ENCODE results near the gene CCDC187. TPM values are rescaled to one million over a fixed set of nuclear protein-coding genes. Genes with fewer than 3 reads are reported as not detected.

CCDC187 gene
- total RNA-seq, 2 experiments from 2014 or later: 0.05 TPM; not detected in 1

DNA sequence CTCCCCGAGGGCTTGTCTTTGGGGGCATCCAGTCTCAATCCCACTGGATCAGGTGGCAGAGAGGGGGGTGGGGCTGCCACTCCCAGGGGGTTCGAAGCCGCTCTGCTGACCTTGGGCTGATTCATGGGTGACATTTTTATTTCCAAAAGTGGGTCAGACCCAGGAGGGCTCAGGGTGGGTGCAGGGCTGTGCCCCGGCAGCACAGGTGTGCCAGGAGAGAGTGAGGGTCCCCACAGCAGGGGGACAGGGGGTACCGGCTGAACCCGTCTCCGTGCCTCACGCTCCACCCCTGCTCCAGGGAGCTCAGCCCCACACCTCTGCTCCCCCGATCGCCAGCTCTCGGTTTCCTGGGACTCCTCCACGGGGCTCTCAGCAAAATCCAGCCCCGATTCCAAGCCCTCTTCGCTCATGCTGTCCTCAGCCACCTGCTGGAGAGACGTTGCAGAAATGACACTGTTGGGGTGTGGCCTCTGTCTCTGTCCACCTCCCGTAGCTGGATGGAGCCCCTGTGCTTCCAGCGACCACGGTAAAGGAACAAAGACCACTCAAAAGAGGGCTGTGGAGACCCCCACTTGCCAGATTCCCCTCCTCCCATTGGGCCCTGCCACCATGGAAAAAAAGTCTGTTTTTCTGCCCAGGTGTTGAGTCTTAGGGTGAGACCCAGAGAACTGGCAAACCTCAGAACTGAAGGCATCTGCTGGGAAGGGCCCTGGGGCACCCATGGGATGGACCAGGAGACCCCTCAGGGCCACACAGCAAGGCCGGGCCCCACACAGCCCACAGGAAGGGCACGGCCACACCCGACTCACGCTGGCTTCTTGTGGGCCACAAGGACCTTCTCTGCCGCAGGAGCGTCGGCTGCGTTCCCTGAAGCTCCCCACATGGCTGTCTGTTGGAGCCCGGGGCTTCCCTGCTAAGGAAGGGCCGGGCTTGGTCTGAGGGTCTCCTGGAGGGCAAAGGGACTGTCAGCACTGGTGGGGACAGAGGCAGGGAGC is 47.7 kb downstream of the CCDC187 start:
- peak; percentile 53 for ATAC-seq
- ChIA-PET POLR2A (no interaction called here), CTCF (no interaction called here)
- no peaks in the 10 kb centered on the region for H3K27me3 Mint-ChIP-seq
- no peaks in the 10 kb centered on the region for H3K36me3 Mint-ChIP-seq (ENCODE audit: low read depth)
- no peak overlapping the region for H3K4me3 Mint-ChIP-seq
- DNase-seq: no peak
- intact Hi-C loops (cut with DNase I, micrococcal nuclease): no loop called here
- H3K27ac Mint-ChIP-seq: no peak overlapping the region
- no peaks in the 10 kb centered on the region for H3K9me3 Mint-ChIP-seq (ENCODE audit: low read depth)
- no peaks in the 10 kb centered on the region for H3K4me1 Mint-ChIP-seq

GRCh38 chr9:136255166-136255538 is 48.7 kb downstream of the CCDC187 start:
- no peak overlapping the region for H3K4me3 Mint-ChIP-seq
- H3K4me1 Mint-ChIP-seq: no peaks in the 10 kb centered on the region
- POLR2A ChIA-PET: no interaction called here
- no peak overlapping the region for H3K27ac Mint-ChIP-seq
- intact Hi-C loops (cut with DNase I, micrococcal nuclease): no loop called here
- CTCF ChIA-PET: interaction anchor here (0.6 kb wide), 1 partner anchor 397 kb away, joined by 6 read pairs; no protein-coding TSS in a partner anchor
- ATAC-seq (no peak), DNase-seq (peak; percentile 37)
- no peaks in the 10 kb centered on the region for H3K27me3 Mint-ChIP-seq
- H3K9me3 Mint-ChIP-seq (ENCODE audit: low read depth): no peaks in the 10 kb centered on the region
- no peaks in the 10 kb centered on the region for H3K36me3 Mint-ChIP-seq (ENCODE audit: low read depth)

DNA sequence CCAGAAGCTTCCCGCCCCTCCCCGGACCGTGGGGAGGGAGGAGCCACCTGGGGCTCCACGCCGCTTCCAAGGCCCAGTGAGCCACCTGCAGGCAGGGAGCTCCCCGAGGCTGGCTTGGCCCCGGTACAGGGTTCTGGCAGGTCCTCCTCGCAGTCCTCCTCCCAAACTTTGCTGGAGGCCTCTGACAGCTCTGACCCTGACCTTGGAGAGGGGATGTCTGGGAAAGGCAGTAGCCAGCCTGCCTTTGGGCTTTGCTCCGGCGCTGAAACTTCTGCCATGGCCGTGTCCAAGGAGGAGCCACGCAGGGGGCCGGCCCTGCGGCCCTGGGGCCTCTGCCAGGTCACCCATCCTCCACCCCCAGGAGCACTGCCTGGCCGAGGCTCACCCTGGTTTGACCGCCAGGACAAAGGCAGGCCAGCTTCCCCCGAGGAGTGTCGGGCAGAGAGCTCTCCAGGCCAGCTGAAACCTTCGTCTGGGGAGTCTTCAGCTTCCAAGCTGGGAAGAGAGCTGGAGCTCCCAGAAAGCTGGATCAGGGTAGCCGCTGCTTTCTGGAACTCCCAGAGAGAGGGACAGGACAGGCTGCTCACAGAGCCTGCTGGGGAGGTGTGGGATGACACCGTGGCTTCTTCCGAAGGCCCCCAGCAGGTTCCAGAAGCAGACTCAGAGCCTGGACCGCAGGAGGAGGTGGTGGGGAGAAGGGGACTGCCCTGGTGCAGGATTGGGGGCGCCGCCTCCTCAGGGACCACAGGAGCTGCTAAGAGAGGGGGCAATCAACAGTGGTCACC is 49.3 kb downstream of the CCDC187 start:
- H3K4me1 Mint-ChIP-seq: no peaks in the 10 kb centered on the region
- H3K9me3 Mint-ChIP-seq (ENCODE audit: low read depth): no peaks in the 10 kb centered on the region
- no peak for ATAC-seq
- POLR2A ChIA-PET: no interaction called here
- intact Hi-C loops (cut with DNase I, micrococcal nuclease): no loop called here
- DNase-seq: no peak
- no peaks in the 10 kb centered on the region for H3K27me3 Mint-ChIP-seq
- no peak overlapping the region for H3K27ac Mint-ChIP-seq
- CTCF ChIA-PET: interaction anchor here (0.6 kb wide), 1 partner anchor 397 kb away, joined by 6 read pairs; no protein-coding TSS in a partner anchor
- H3K4me3 Mint-ChIP-seq: no peak overlapping the region
- H3K36me3 Mint-ChIP-seq (ENCODE audit: low read depth): no peaks in the 10 kb centered on the region

DNA sequence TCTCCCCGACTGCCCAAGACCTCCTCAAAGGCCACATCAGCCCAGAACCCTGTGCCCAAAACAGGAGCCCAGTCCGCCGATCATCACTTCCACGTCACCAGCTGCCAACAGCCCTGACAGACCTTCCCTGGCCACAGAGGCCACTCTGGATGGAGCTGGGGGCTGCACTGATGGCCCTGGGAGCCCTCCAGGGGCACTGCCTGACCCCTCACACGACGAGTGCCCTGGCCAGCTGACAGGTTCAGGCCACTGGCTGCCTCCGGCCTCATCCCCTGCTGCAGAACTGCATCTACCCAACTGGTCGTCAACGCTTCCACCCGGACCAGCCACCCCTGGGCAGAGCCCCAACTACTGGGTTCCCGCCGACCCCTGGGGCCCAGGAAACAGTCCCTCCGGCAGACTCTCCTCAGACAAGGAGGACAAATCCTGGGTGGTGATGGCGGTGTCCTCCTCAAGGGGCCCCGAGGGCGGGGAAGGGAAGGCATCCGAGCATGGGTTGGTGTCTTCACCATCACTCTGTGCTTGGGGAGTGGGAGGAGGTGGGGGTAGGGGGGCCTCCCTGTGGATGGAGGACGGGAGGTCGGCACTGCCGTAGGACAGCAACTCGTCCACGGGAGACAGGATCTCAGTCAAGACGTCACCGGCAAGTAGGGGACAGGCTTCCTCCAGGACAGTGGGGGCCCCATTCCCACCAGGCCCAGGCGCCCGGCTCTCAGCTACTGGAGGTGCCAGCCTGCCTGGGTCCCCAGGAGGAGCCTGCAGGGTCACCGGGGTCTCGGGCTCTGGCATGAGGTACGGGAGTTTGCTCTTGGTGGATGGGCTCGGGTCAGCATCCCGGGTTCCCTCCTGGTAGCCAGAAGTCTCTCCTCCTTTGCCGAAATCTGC is 50.4 kb downstream of the CCDC187 start:
- CTCF ChIA-PET: interaction anchor here (0.5 kb wide), 1 partner anchor 80 kb away, joined by 5 read pairs; no protein-coding TSS in a partner anchor
- Mint-ChIP-seq H3K4me1 (no peaks in the 10 kb centered on the region), H3K27ac (no peak overlapping the region), H3K36me3 (ENCODE audit: low read depth) (no peaks in the 10 kb centered on the region), H3K27me3 (no peaks in the 10 kb centered on the region), H3K9me3 (ENCODE audit: low read depth) (no peaks in the 10 kb centered on the region), H3K4me3 (no peak overlapping the region)
- ATAC-seq (no peak), DNase-seq (no peak)
- POLR2A ChIA-PET: no interaction called here
- intact Hi-C loops (cut with DNase I, micrococcal nuclease): no loop called here

- Mint-ChIP-seq H3K4me1 (no peaks in the 10 kb centered on the region), H3K27ac (no peak overlapping the region), H3K27me3 (no peaks in the 10 kb centered on the region), H3K9me3 (ENCODE audit: low read depth) (no peaks in the 10 kb centered on the region), H3K4me3 (no peak overlapping the region), H3K36me3 (ENCODE audit: low read depth) (no peaks in the 10 kb centered on the region)
- ATAC-seq: no peak
- POLR2A ChIA-PET: no interaction called here
- no peak for DNase-seq
- intact Hi-C loops (cut with DNase I, micrococcal nuclease): no loop called here
- CTCF ChIA-PET: interaction anchor here (0.5 kb wide), 1 partner anchor 80 kb away, joined by 5 read pairs; no protein-coding TSS in a partner anchor
Measured at GRCh38 chr9:136252846-136253245, 51.0 kb downstream of the CCDC187 start.

DNA sequence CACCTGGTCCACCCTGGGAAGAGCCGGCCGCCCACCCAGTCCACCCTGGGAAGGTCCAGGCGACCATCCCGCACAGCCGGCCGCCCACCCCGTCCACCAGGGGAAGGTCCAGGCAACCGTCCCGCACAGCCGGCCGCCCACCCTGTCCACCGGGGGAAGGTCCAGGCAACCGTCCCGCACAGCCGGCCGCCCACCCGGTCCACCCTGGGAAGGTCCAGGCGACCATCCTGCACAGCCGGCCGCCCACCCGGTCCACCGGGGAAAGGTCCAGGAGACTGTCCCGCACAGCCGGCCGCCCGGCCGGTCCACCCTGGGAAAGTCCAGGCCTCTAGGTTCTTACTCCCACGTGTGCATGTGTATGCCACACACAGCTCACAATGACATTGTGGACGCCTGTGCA is 51.6 kb downstream of the CCDC187 start:
- Mint-ChIP-seq H3K27ac (no peak overlapping the region), H3K27me3 (no peaks in the 10 kb centered on the region), H3K4me1 (no peaks in the 10 kb centered on the region), H3K9me3 (ENCODE audit: low read depth) (no peaks in the 10 kb centered on the region), H3K4me3 (no peak overlapping the region), H3K36me3 (ENCODE audit: low read depth) (no peaks in the 10 kb centered on the region)
- intact Hi-C loops (cut with DNase I, micrococcal nuclease): no loop called here
- ATAC-seq (no peak), DNase-seq (no peak)
- CTCF ChIA-PET: no interaction called here
- POLR2A ChIA-PET: no interaction called here

DNA sequence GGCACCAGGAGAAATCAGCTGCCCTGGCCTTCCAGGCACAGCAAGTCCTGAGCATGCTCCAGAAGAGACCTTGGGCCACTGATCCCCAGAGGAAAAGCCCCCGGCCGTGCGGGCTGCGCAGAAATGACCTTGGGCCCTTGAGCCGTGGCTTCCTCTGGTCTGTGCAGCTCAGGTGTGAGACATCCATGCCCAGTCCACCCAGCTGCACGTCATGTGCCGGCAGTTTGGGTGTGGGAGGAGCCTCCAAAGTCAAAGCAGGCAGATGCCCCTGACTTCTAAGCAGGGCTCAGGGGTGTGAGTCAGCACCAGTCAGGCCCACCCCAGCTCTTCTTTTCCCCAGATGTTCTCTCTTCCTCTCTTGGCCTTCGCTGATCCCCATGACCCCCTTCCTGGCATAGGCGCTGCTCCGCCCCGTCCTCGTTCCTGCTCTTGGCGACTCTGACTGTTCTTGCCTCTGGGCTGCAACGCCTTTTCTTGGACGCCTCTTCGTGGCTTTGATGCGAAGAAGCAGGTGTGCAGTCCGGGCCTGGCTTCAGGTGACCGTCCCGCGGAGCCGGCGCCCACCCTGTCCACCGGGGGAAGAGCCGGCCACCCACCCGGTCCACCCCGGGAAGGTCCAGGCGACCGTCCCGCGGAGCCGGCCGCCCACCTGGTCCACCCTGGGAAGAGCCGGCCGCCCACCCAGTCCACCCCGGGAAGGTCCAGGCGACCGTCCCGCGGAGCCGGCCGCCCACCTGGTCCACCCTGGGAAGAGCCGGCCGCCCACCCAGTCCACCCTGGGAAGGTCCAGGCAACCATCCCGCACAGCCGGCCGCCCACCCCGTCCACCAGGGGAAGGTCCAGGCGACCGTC is 52.4 kb downstream of the CCDC187 start:
- DNase-seq (no peak), ATAC-seq (no peak)
- intact Hi-C loops (cut with DNase I, micrococcal nuclease): no loop called here
- ChIA-PET POLR2A (interaction anchor here (0.7 kb wide), 1 partner anchor 480 kb away, joined by 3 read pairs; no protein-coding TSS in a partner anchor), CTCF (interaction anchor here (0.7 kb wide), 1 partner anchor 574 kb away, joined by 4 read pairs; no protein-coding TSS in a partner anchor)
- Mint-ChIP-seq H3K4me1 (no peaks in the 10 kb centered on the region), H3K9me3 (ENCODE audit: low read depth) (no peaks in the 10 kb centered on the region), H3K27me3 (no peaks in the 10 kb centered on the region), H3K36me3 (ENCODE audit: low read depth) (no peaks in the 10 kb centered on the region), H3K27ac (no peak overlapping the region), H3K4me3 (no peak overlapping the region)

GRCh38 chr9:136250676-136251075 is 53.2 kb downstream of the CCDC187 start:
- ChIA-PET CTCF (interaction anchor here (0.7 kb wide), 1 partner anchor 574 kb away, joined by 4 read pairs; no protein-coding TSS in a partner anchor), POLR2A (no interaction called here)
- no peaks in the 10 kb centered on the region for H3K36me3 Mint-ChIP-seq (ENCODE audit: low read depth)
- DNase-seq: no peak
- H3K4me1 Mint-ChIP-seq: peaks cover 4% of the 10 kb centered on the region
- no peak overlapping the region for H3K4me3 Mint-ChIP-seq
- no peak overlapping the region for H3K27ac Mint-ChIP-seq
- no peaks in the 10 kb centered on the region for H3K27me3 Mint-ChIP-seq
- intact Hi-C loops (cut with DNase I, micrococcal nuclease): no loop called here
- no peak for ATAC-seq
- H3K9me3 Mint-ChIP-seq (ENCODE audit: low read depth): no peaks in the 10 kb centered on the region

- DNase-seq: no peak
- no peaks in the 10 kb centered on the region for H3K27me3 Mint-ChIP-seq
- H3K27ac Mint-ChIP-seq: no peak overlapping the region
- POLR2A ChIA-PET: no interaction called here
- CTCF ChIA-PET: no interaction called here
- no peaks in the 10 kb centered on the region for H3K9me3 Mint-ChIP-seq (ENCODE audit: low read depth)
- ATAC-seq: no peak
- H3K36me3 Mint-ChIP-seq (ENCODE audit: low read depth): no peaks in the 10 kb centered on the region
- H3K4me3 Mint-ChIP-seq: no peak overlapping the region
- peaks cover 5% of the 10 kb centered on the region for H3K4me1 Mint-ChIP-seq
- intact Hi-C loops (cut with DNase I, micrococcal nuclease): loop anchor here in 1 of 2 experiments (10.0 kb wide), 2 partner anchors 545 to 1205 kb away; partner anchors contain the start of genes CCDC183, NSMF and TMEM141
Measured at GRCh38 chr9:136249877-136250559, 53.9 kb downstream of the CCDC187 start.
